ENCODE results near the gene FYN.

GRCh38 chr6:111871207-111871606, 2.0 kb downstream of the FYN start:
- TF ChIP-seq POLR2A (IDR thresholded peaks at IDR 0.05; ENCODE audit: low read depth, low read length), result no peak
- TF ChIP-seq POLR2AphosphoS5 (IDR thresholded peaks at IDR 0.05; ENCODE audit: low read depth, low read length), result no peak
